HG02852 (cell line): ENCODE data around the gene RFFL.
"Not testable (repeated sequence)": the region's sequence is repeated elsewhere in the genome, so short reads cannot be mapped to it uniquely, and the experiment has no call there.

ENCODE experiments used
- ATAC-seq: cut with Tn5 transposase; IDR thresholded peaks from one replicate; pipeline ENCODE4 v1.9.1; 2021; ENCODE audit warnings: mild to moderate bottlenecking, moderate library complexity; ENCODE audit not compliant: unreplicated experiment

Gene RFFL

GRCh38 chr17:35010093-35010492 is 53.4 kb downstream of the RFFL start:
- no peak for ATAC-seq

GRCh38 chr17:35006961-35007360 is 56.5 kb downstream of the RFFL start:
- no peak for ATAC-seq

DNA sequence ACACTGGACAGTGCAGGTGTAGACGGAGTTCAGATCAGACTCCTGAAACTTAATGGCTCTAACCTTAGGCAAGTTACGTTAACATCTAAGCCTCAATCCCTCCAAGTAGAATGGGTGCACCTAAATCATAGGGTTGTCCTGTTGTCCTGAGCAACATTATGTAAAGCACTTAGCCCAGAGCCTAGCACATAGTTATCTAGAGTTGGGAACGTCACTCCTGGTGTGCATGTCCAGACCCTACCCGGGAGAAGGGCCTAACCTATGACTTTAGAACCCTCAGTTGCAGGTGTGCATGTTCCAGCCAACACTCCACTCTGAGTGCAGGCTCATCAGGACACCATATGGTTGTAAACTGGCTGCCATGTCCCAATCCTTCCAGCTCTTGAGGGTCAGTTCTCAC is 57.2 kb downstream of the RFFL start:
- ATAC-seq: no peak

GRCh38 chr17:35003778-35004177 is 59.7 kb downstream of the RFFL start:
- ATAC-seq: no peak

- ATAC-seq: no peak
Observed at GRCh38 chr17:35002876-35003551, 60.5 kb downstream of the RFFL start.

- ATAC-seq: no peak
Observed at GRCh38 chr17:35001549-35001948, 62.0 kb downstream of the RFFL start.

DNA sequence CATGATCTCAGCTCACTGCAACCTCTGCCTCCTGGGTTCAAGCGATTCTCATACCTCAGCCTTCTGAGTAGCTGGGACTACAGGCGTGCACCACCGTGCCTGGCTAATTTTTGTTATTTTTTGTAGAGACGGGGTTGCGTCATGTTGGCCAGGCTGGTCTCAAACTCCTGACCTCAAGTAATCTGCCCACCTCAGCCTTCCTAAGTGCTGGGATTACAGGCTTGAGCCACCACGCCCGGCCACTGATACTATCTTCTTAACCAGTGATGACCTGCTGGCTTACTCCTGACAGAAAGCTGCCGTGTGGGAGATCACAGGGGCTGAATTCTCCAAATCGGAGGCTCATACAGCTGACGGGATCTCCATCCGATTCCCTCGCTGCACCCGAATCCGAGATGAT is 62.5 kb downstream of the RFFL start:
- ATAC-seq: not testable (repeated sequence)

GRCh38 chr17:34999456-34999855 is 64.1 kb downstream of the RFFL start:
- ATAC-seq: no peak

DNA sequence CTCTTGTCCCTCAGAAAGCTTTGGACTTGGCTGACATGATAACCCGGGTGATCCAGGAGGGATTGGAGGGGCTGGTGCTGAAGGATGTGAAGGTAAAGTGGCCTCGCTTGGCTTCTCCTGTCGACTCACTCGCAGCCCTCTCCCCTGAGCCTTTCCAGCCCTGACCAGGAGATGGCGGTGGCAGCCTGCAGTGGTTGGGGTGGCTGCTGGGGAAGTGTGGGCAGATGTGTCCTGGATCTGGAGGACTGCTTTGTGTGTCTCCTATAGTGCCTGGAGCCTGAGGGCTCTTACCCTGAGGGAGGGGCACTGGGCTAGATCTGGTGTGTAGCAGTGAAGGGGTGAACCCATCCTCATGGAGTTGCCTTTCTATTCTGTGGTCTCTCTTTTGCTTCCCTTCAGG is 65.3 kb downstream of the RFFL start:
- no peak for ATAC-seq

DNA sequence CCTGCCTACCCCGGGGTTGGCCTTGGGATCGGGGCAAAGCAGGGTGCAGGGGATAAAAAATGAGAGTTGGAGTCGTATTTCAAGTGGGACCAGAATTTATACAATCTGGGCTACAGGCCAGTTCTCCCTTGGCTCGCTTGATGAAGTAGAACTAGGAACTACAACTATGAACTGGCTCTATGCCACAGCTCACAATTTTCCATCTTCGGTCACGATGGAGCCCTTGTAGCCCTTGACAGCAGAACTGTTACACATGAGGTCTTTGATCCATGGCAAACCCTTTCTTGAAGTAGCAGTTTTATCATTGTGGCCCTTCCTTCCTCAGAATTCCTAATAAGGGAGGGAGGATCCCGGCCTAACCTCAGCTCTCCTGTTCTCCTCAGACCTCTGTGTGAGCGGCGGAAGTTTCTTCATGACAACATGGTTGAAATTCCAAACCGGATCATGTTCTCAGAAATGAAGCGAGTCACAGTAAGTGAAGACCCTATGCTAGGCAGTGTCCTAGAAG is 66.1 kb downstream of the RFFL start:
- ATAC-seq: no peak

- no peak for ATAC-seq
Observed at GRCh38 chr17:34996422-34997285, 66.9 kb downstream of the RFFL start.

- ATAC-seq: no peak
Observed at GRCh38 chr17:34993031-34993430, 70.5 kb downstream of the RFFL start.

DNA sequence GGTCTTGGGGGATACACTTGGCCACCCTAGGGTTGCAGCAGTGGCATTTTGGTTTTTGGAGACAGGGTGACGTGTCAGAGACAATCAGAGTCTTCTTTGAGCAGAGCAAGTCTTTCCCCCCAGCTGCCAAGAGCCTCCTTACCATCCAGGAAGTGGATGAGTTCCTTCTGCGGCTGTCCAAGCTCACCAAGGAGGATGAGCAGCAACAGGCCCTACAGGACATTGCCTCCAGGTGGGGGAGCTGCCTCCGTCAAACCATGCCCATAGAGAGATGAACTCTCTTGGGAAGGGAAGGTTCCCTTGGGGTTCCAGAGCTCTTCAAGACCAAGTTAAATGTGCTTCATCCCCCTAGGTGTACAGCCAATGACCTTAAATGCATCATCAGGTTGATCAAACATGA is 71.9 kb downstream of the RFFL start:
- no peak for ATAC-seq

- no peak for ATAC-seq
Observed at GRCh38 chr17:34990921-34991365, 72.6 kb downstream of the RFFL start.

GRCh38 chr17:34989473-34989872 is 74.0 kb downstream of the RFFL start:
- ATAC-seq: no peak

GRCh38 chr17:34988644-34989043 is 74.9 kb downstream of the RFFL start:
- no peak for ATAC-seq

DNA sequence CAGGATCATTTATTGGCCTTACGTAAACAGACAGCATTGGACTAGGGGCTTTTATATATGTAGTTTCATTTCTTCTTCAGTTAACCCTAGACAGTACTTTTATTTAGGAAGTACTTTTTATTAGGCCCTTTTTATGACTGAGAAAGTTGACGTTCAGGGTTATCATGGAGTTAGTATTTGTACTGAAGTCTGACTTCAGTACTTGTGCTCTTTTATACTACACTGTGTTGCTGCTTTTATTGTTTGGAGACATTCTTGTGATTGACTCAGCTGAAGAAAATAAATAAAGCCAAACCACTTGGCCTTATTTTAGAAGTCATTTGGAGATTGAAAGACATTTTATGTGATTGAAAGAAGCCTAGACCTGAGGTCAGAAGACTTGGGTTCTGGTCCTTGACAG is 76.3 kb downstream of the RFFL start:
- ATAC-seq: no peak

- no peak for ATAC-seq
Observed at GRCh38 chr17:34981538-34982241, 81.8 kb downstream of the RFFL start.

DNA sequence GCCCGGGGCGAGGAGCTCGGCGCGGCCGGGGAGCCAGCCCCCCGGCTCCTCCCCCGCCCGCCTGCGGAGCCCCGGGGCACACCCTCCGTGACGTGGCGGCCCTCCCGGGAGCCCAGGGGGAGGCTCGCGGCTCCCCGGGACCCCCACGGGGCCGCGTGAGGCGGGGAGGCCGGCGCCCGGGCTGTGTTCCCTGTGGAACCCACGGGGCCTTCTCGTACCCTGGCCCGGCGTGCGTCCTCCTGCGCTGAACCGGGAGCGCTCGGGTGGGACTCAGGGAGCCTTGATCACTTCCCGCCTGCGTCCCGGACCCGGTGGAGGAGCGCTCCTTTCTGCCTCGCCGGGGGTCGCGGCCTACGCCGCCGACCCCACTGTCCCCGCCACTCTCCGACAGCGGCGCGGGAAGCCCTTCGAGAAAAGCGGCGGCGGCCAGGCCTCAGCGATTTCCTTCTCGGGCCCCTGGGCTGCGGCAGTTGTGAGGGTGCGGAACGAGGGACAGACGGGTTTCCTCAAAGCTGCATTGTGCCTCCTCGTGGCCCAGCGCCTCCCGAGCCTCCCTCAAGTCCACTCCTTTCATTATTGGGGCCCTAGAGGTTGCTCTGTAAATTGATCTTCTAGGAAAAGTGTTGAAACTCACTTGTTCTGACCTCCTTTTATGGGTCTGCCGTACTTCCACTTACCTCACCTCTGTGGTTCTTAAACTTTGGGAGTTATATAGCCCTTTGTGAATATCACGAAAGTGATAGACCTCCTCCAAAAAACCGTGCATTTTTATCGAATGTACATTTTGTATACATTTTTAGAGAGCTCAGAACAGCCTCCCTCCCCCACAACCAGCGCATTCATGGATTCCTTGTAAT is 82.6 kb downstream of the RFFL start:
- peak; percentile 78 for ATAC-seq

DNA sequence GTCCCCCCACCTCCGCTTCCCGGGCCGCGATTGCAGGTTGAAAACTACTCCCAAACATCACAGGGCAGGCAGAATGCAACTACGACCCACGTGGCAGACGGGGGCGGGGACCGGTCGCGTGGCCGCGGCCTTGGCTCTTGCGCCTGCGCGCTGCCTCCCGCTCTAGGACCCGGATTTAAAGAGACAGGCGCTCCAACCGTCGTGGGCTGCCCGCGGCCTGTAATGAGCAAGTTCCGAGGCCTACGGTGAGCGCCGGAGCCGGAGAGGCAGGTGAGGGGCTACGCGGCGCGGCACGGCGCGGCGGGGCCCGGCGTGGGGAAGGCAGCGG is 83.2 kb downstream of the RFFL start, which contains the start of gene LIG3:
LIG3 (plus strand) TSS at position 160 of the 328 bp plus-strand sequence. CDS start 2,494 bp downstream, outside the sequence.
- ATAC-seq: peak; percentile 84
